CD8-positive, alpha-beta memory T cell (primary cell): ENCODE results near the gene TBC1D5. TPM values are rescaled to one million over a fixed set of nuclear protein-coding genes. Genes with fewer than 3 reads are reported as not detected.
A peak's percentile ranks its signal among the peaks of the same experiment; 100 is the strongest.
"Not testable (repeated sequence)": the region's sequence is repeated elsewhere in the genome, so short reads cannot be mapped to it uniquely, and the experiment has no call there.

Experiments used
- CTCF ChIA-PET: fragments of 350-600 bp; sonication (Branson Sonifier 250); formaldehyde crosslinking; loops from one replicate; lab custom pipeline; 2021; ENCODE audit warnings: antibody characterized with exemption; lab: Charles Lee
- POLR2A ChIA-PET: fragments of 350-600 bp; sonication (Branson Sonifier 250); formaldehyde crosslinking; loops from one replicate; lab custom pipeline; 2021; ENCODE audit warnings: antibody characterized with exemption; lab: Charles Lee
- DNase-seq, 5 donors: peaks; one replicate each; pipeline versions ENCODE4 v3.0.0 to v3.0.0-alpha.2; 2020 to 2022; ENCODE audit warnings: mixed read lengths in 1 of 5
- H3K27ac ChIP-seq: one replicate; pipeline ENCODE4 v1.7.0; 2013; ENCODE audit warnings: low read depth, mild to moderate bottlenecking, low read length, moderate library complexity
- H3K27me3 ChIP-seq: 2 replicates; pipeline ENCODE4 v1.7.0; 2013; ENCODE audit warnings: low read length, mild to moderate bottlenecking; ENCODE audit not compliant: insufficient read depth, poor library complexity, severe bottlenecking
- H3K36me3 ChIP-seq: 2 replicates; pipeline ENCODE4 v1.7.0; 2013; ENCODE audit warnings: mild to moderate bottlenecking, low read length, moderate library complexity; ENCODE audit not compliant: insufficient read depth
- H3K4me1 ChIP-seq: 2 replicates; pipeline ENCODE4 v1.7.0; 2013; ENCODE audit warnings: mild to moderate bottlenecking, low read length, moderate library complexity; ENCODE audit not compliant: insufficient read depth
- H3K4me3 ChIP-seq: 2 replicates; pipeline ENCODE4 v1.7.0; 2013; ENCODE audit warnings: mild to moderate bottlenecking, low read length
- H3K9me3 ChIP-seq: 2 replicates; pipeline ENCODE4 v1.7.0; 2013; ENCODE audit warnings: mild to moderate bottlenecking, low read length
- H3K27ac Mint-ChIP-seq, 8 donors: one replicate each; pipeline ENCODE4 v1.8.0; 2020 to 2021; ENCODE audit warnings: mixed read lengths in 8 of 8, mild to moderate bottlenecking in 6 of 8, inconsistent platforms in 3 of 8, moderate library complexity in 3 of 8
- H3K27me3 Mint-ChIP-seq, 2 donors: one replicate each; pipeline ENCODE4 v1.8.0; 2020 to 2021; ENCODE audit warnings: mixed read lengths in 2 of 2, mild to moderate bottlenecking in 1 of 2, moderate library complexity in 1 of 2
- H3K36me3 Mint-ChIP-seq, 3 donors: one replicate each; pipeline ENCODE4 v1.8.0; 2020 to 2021; ENCODE audit warnings: mixed read lengths in 3 of 3, inconsistent platforms in 1 of 3, mild to moderate bottlenecking in 1 of 3
- H3K4me1 Mint-ChIP-seq, 3 donors: one replicate each; pipeline ENCODE4 v1.8.0; 2020 to 2021; ENCODE audit warnings: mixed read lengths in 3 of 3, inconsistent platforms in 1 of 3, mild to moderate bottlenecking in 1 of 3
- H3K4me3 Mint-ChIP-seq, 7 donors: one replicate each; pipeline ENCODE4 v1.8.0; 2020 to 2021; ENCODE audit warnings: mixed read lengths in 7 of 7, mild to moderate bottlenecking in 6 of 7, moderate library complexity in 4 of 7, inconsistent platforms in 2 of 7
- H3K9me3 Mint-ChIP-seq, 5 donors: one replicate each; pipeline ENCODE4 v1.8.0; 2020 to 2022; ENCODE audit warnings: mixed read lengths in 5 of 5, mild to moderate bottlenecking in 3 of 5, moderate library complexity in 2 of 5, inconsistent platforms in 1 of 5
- polyA plus RNA-seq: library from polyadenylated mRNA; unstranded; fragments of 300-500 nt; fragmentation: Illumina TruSeq; gene quantifications from one replicate; pipeline ENCODE4 v1.2.3, GENCODE V29; 2021
- total RNA-seq, 2 experiments: library from RNA; stranded (reverse); gene quantifications; one replicate each; pipeline ENCODE4 v1.2.3, GENCODE V29; 2021

Gene TBC1D5
- total and polyA plus RNA-seq, 3 experiments from 2014 or later = 35.8 to 45.1 (median 40.0) TPM

GRCh38 chr3:17625133-17625532 is 117.3 kb downstream of the TBC1D5 start:
- peaks cover 5% of the 10 kb centered on the region for H3K36me3 ChIP-seq
- DNase-seq = no peak
- peaks cover 16 to 28% (median 19%) of the 10 kb centered on the region in 3 donors for H3K4me1 Mint-ChIP-seq
- no peaks in the 10 kb centered on the region for H3K9me3 ChIP-seq
- H3K9me3 Mint-ChIP-seq = no peaks in the 10 kb centered on the region
- ChIA-PET POLR2A (no interaction called here), CTCF (no interaction called here)
- H3K27me3 Mint-ChIP-seq = peaks cover 0 to 1% of the 10 kb centered on the region in 2 donors
- no peak overlapping the region for H3K27ac Mint-ChIP-seq
- peaks cover 5 to 27% (median 15%) of the 10 kb centered on the region in 3 donors for H3K36me3 Mint-ChIP-seq
- H3K4me3 Mint-ChIP-seq = no peak overlapping the region
- no peak overlapping the region for H3K4me3 ChIP-seq
- no peaks in the 10 kb centered on the region for H3K27me3 ChIP-seq
- H3K4me1 ChIP-seq = no peaks in the 10 kb centered on the region
- no peak overlapping the region for H3K27ac ChIP-seq

GRCh38 chr3:17623464-17623863 is 119.0 kb downstream of the TBC1D5 start:
- POLR2A ChIA-PET = no interaction called here
- peaks cover 13 to 36% (median 18%) of the 10 kb centered on the region in 3 donors for H3K36me3 Mint-ChIP-seq
- no peaks in the 10 kb centered on the region for H3K4me1 ChIP-seq

GRCh38 chr3:17619968-17620367 is 122.5 kb downstream of the TBC1D5 start:
- H3K27ac Mint-ChIP-seq = peak overlapping the region in 1 of 8 donors; percentile 10
- peaks cover 0 to 3% (median 0%) of the 10 kb centered on the region in 3 donors for H3K4me1 Mint-ChIP-seq
- H3K9me3 Mint-ChIP-seq = peaks cover 0 to 9% (median 1%) of the 10 kb centered on the region in 5 donors
- Histone ChIP-seq H3K27ac (no peak overlapping the region), H3K4me1 (no peaks in the 10 kb centered on the region), H3K4me3 (no peak overlapping the region), H3K9me3 (no peaks in the 10 kb centered on the region), H3K27me3 (no peaks in the 10 kb centered on the region), H3K36me3 (peaks cover 5% of the 10 kb centered on the region)
- ChIA-PET POLR2A (no interaction called here), CTCF (no interaction called here)
- H3K4me3 Mint-ChIP-seq = no peak overlapping the region
- H3K36me3 Mint-ChIP-seq = peaks cover 23 to 47% (median 31%) of the 10 kb centered on the region in 3 donors
- peaks cover 0 to 1% of the 10 kb centered on the region in 2 donors for H3K27me3 Mint-ChIP-seq
- DNase-seq = no peak

More at GRCh38 chr3:17623464-17623863, 119.0 kb downstream of the TBC1D5 start:
- H3K27ac Mint-ChIP-seq = no peak overlapping the region
- H3K4me1 Mint-ChIP-seq = peaks cover 16 to 19% (median 18%) of the 10 kb centered on the region in 3 donors
- Histone ChIP-seq H3K4me3 (no peak overlapping the region), H3K27ac (no peak overlapping the region), H3K27me3 (no peaks in the 10 kb centered on the region), H3K36me3 (peaks cover 5% of the 10 kb centered on the region), H3K9me3 (no peaks in the 10 kb centered on the region)
- DNase-seq = no peak
- H3K4me3 Mint-ChIP-seq = no peak overlapping the region
- H3K27me3 Mint-ChIP-seq = peaks cover 0 to 1% of the 10 kb centered on the region in 2 donors
- CTCF ChIA-PET = no interaction called here
- H3K9me3 Mint-ChIP-seq = no peaks in the 10 kb centered on the region

- peaks cover 10 to 46% (median 12%) of the 10 kb centered on the region in 3 donors for H3K36me3 Mint-ChIP-seq
- H3K27me3 ChIP-seq, H3K4me3 Mint-ChIP-seq, H3K36me3 ChIP-seq, H3K9me3 ChIP-seq, H3K27ac ChIP-seq, H3K27me3 Mint-ChIP-seq, DNase-seq, H3K27ac Mint-ChIP-seq, H3K4me3 ChIP-seq, POLR2A ChIA-PET, H3K4me1 ChIP-seq, CTCF ChIA-PET, H3K4me1 Mint-ChIP-seq: not testable (repeated sequence)
- H3K9me3 Mint-ChIP-seq = peaks cover 0 to 23% (median 9%) of the 10 kb centered on the region in 5 donors
Measured at GRCh38 chr3:17613017-17613416, 129.4 kb downstream of the TBC1D5 start.

- ChIA-PET CTCF (no interaction called here), POLR2A (no interaction called here)
- H3K9me3 Mint-ChIP-seq = peaks cover 0 to 4% (median 0%) of the 10 kb centered on the region in 5 donors
- Histone ChIP-seq H3K9me3 (no peaks in the 10 kb centered on the region), H3K27me3 (no peaks in the 10 kb centered on the region), H3K27ac (no peak overlapping the region), H3K36me3 (no peaks in the 10 kb centered on the region), H3K4me1 (no peaks in the 10 kb centered on the region), H3K4me3 (no peak overlapping the region)
- H3K4me1 Mint-ChIP-seq = peaks cover 3 to 13% (median 8%) of the 10 kb centered on the region in 3 donors
- no peaks in the 10 kb centered on the region for H3K27me3 Mint-ChIP-seq
- DNase-seq = no peak
- H3K36me3 Mint-ChIP-seq = peaks cover 5 to 19% (median 7%) of the 10 kb centered on the region in 3 donors
- H3K27ac Mint-ChIP-seq = no peak overlapping the region
- no peak overlapping the region for H3K4me3 Mint-ChIP-seq
Measured at GRCh38 chr3:17607905-17608304, 134.5 kb downstream of the TBC1D5 start.

- DNase-seq = no peak
- Mint-ChIP-seq H3K4me3 (no peak overlapping the region), H3K36me3 (peaks cover 6 to 19% (median 8%) of the 10 kb centered on the region in 3 donors), H3K27ac (no peak overlapping the region), H3K9me3 (peaks cover 0 to 4% (median 0%) of the 10 kb centered on the region in 5 donors), H3K27me3 (no peaks in the 10 kb centered on the region), H3K4me1 (peaks cover 3 to 13% (median 8%) of the 10 kb centered on the region in 3 donors)
- Histone ChIP-seq H3K4me3 (no peak overlapping the region), H3K27ac (no peak overlapping the region), H3K4me1 (no peaks in the 10 kb centered on the region), H3K27me3 (no peaks in the 10 kb centered on the region), H3K9me3 (no peaks in the 10 kb centered on the region), H3K36me3 (no peaks in the 10 kb centered on the region)
- ChIA-PET POLR2A (no interaction called here), CTCF (no interaction called here)
Measured at GRCh38 chr3:17605934-17606333, 136.5 kb downstream of the TBC1D5 start.

GRCh38 chr3:17605032-17605431 is 137.4 kb downstream of the TBC1D5 start:
- Mint-ChIP-seq H3K9me3 (peaks cover 0 to 4% (median 0%) of the 10 kb centered on the region in 5 donors), H3K4me1 (peaks cover 3 to 13% (median 8%) of the 10 kb centered on the region in 3 donors), H3K36me3 (peaks cover 6 to 19% (median 8%) of the 10 kb centered on the region in 3 donors), H3K4me3 (no peak overlapping the region), H3K27ac (no peak overlapping the region), H3K27me3 (no peaks in the 10 kb centered on the region)
- no peak overlapping the region for H3K4me3 ChIP-seq
- no peaks in the 10 kb centered on the region for H3K36me3 ChIP-seq
- ChIA-PET POLR2A (no interaction called here), CTCF (no interaction called here)
- H3K27ac ChIP-seq = no peak overlapping the region
- H3K9me3 ChIP-seq = no peaks in the 10 kb centered on the region
- DNase-seq = no peak
- H3K4me1 ChIP-seq = no peaks in the 10 kb centered on the region
- H3K27me3 ChIP-seq = no peaks in the 10 kb centered on the region

- Histone ChIP-seq H3K4me1 (no peaks in the 10 kb centered on the region), H3K36me3 (no peaks in the 10 kb centered on the region), H3K9me3 (no peaks in the 10 kb centered on the region), H3K27me3 (no peaks in the 10 kb centered on the region), H3K27ac (no peak overlapping the region), H3K4me3 (no peak overlapping the region)
- Mint-ChIP-seq H3K4me3 (no peak overlapping the region), H3K27me3 (no peaks in the 10 kb centered on the region), H3K4me1 (peaks cover 10 to 19% (median 18%) of the 10 kb centered on the region in 3 donors), H3K36me3 (peaks cover 6 to 31% (median 8%) of the 10 kb centered on the region in 3 donors), H3K9me3 (peaks cover 0 to 4% (median 0%) of the 10 kb centered on the region in 5 donors), H3K27ac (no peak overlapping the region)
- DNase-seq = no peak
- ChIA-PET POLR2A (interaction anchor here (0.7 kb wide), 1 partner anchor 796 kb away, joined by 9 read pairs; no protein-coding TSS in a partner anchor), CTCF (no interaction called here)
Measured at GRCh38 chr3:17602126-17602525, 140.3 kb downstream of the TBC1D5 start.
